ENCODE data around the gene C5orf47.

DNA sequence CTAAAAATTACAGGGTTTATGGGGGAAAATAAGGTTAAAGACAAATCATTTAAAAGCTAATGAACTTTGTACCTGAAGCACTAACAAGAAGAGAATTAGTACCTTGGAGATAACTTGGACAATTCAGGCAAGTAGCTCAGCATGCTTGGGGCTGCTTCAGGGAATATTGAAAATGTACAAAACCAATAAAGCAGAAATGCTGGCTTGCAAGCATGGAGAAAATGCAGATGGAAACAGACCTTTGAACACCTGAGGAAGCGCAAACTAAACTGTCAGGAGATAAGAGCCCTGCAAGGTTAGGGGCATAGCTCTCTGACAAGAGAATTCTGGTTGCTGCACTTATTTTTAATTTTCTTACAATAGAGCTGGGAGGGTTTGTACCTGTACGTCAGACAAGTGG, 42.6 kb upstream of the C5orf47 start:
- no peak for TF ChIP-seq EZH2 (optimal IDR thresholded peaks at IDR 0.05; ENCODE audit: low read depth, low read length)
- TF ChIP-seq, protein P1, sequence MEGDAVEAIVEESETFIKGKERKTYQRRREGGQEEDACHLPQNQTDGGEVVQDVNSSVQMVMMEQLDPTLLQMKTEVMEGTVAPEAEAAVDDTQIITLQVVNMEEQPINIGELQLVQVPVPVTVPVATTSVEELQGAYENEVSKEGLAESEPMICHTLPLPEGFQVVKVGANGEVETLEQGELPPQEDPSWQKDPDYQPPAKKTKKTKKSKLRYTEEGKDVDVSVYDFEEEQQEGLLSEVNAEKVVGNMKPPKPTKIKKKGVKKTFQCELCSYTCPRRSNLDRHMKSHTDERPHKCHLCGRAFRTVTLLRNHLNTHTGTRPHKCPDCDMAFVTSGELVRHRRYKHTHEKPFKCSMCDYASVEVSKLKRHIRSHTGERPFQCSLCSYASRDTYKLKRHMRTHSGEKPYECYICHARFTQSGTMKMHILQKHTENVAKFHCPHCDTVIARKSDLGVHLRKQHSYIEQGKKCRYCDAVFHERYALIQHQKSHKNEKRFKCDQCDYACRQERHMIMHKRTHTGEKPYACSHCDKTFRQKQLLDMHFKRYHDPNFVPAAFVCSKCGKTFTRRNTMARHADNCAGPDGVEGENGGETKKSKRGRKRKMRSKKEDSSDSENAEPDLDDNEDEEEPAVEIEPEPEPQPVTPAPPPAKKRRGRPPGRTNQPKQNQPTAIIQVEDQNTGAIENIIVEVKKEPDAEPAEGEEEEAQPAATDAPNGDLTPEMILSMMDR (IDR thresholded peaks at IDR 0.05; ENCODE audit: low read length), result no peak
- no peak for TF ChIP-seq EZH2phosphoT487 (IDR thresholded peaks at IDR 0.05; ENCODE audit: low read length)
